Measurements from ENCODE around the gene FYB1.

DNA sequence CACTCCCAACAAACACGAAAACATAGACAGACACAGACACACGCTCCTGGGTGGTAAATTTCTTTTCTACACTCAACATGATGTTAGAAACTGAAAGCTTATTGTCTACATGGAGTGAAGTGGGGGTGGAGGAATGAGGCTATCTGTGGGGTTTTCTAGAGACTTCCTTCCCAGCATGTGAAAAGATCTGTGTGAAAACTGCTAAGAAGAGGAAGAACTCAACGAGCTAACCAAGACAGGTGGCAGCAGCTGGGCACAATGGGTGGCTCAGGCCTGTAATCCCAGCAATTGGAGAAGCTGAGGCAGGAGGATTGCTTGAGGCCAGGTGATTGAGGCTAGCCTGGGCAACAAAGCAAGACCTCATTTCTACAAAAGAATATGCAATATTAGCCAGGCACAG, 7.6 kb downstream of the FYB1 start:
- TF ChIP-seq POLR2A (IDR thresholded peaks at IDR 0.05; ENCODE audit: low read depth, low read length) (no peak), RFX5 (IDR thresholded peaks at IDR 0.05; ENCODE audit: low read depth, low read length) (no peak), RAD21 (IDR thresholded peaks at IDR 0.05; ENCODE audit: low read length) (no peak), RCOR1 (IDR thresholded peaks at IDR 0.05; ENCODE audit: insufficient replicate concordance, low read length) (no peak), MAFK (IDR thresholded peaks at IDR 0.05; ENCODE audit: low read depth, low read length) (no peak)
- TF ChIP-seq, protein P1, sequence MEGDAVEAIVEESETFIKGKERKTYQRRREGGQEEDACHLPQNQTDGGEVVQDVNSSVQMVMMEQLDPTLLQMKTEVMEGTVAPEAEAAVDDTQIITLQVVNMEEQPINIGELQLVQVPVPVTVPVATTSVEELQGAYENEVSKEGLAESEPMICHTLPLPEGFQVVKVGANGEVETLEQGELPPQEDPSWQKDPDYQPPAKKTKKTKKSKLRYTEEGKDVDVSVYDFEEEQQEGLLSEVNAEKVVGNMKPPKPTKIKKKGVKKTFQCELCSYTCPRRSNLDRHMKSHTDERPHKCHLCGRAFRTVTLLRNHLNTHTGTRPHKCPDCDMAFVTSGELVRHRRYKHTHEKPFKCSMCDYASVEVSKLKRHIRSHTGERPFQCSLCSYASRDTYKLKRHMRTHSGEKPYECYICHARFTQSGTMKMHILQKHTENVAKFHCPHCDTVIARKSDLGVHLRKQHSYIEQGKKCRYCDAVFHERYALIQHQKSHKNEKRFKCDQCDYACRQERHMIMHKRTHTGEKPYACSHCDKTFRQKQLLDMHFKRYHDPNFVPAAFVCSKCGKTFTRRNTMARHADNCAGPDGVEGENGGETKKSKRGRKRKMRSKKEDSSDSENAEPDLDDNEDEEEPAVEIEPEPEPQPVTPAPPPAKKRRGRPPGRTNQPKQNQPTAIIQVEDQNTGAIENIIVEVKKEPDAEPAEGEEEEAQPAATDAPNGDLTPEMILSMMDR (conservative IDR thresholded peaks at IDR 0.05; ENCODE audit: low read depth, low read length): no peak
